ENCODE measurements around the gene ZDHHC21.
"Not testable (repeated sequence)": the region's sequence is repeated elsewhere in the genome, so short reads cannot be mapped to it uniquely, and the experiment has no call there.

Gene ZDHHC21

GRCh38 chr9:14705079-14705478, 11.8 kb upstream of the ZDHHC21 start:
- Histone ChIP-seq H3K9me3 (no peaks in the 10 kb centered on the region), H3K4me1 (no peaks in the 10 kb centered on the region), H3K4me3 (no peak overlapping the region), H3K27me3 (ENCODE audit: low read depth) (no peaks in the 10 kb centered on the region), H3K36me3 (replicated peaks) (no peaks in the 10 kb centered on the region)
- in situ Hi-C loops (cut with MboI; ENCODE audit: low sequenced_read_pairs) = no loop called here
- no peak for DNase-seq (ENCODE audit: low spot score in 2 of 2)

- Histone ChIP-seq H3K4me1 (no peaks in the 10 kb centered on the region), H3K4me3 (no peak overlapping the region), H3K27me3 (ENCODE audit: low read depth) (no peaks in the 10 kb centered on the region), H3K36me3 (replicated peaks) (no peaks in the 10 kb centered on the region), H3K9me3 (no peaks in the 10 kb centered on the region)
- no peak for DNase-seq (ENCODE audit: low spot score in 2 of 2)
- in situ Hi-C loops (cut with MboI; ENCODE audit: low sequenced_read_pairs) = no loop called here
Measured at GRCh38 chr9:14704281-14704680, 11.0 kb upstream of the ZDHHC21 start.

GRCh38 chr9:14702200-14702720, 9.0 kb upstream of the ZDHHC21 start:
- Histone ChIP-seq H3K4me3 (no peak overlapping the region), H3K36me3 (replicated peaks) (no peaks in the 10 kb centered on the region), H3K9me3 (no peaks in the 10 kb centered on the region), H3K4me1 (no peaks in the 10 kb centered on the region), H3K27me3 (ENCODE audit: low read depth) (no peaks in the 10 kb centered on the region)
- in situ Hi-C loops (cut with MboI; ENCODE audit: low sequenced_read_pairs) = no loop called here
- no peak for DNase-seq (ENCODE audit: low spot score in 2 of 2)

- Histone ChIP-seq H3K4me3 (peak overlapping the region; percentile 50), H3K36me3 (replicated peaks) (peaks cover 5% of the 10 kb centered on the region; the same call in 1 of the 2 replicates), H3K27me3 (ENCODE audit: low read depth) (0 out of 2 replicates have a peak, but pooled peaks cover 2% of the 10 kb centered on the region), H3K9me3 (no peaks in the 10 kb centered on the region), H3K4me1 (peaks cover 7% of the 10 kb centered on the region; the same call in 1 of the 2 replicates)
- in situ Hi-C loops (cut with MboI; ENCODE audit: low sequenced_read_pairs) = no loop called here
- DNase-seq (ENCODE audit: low spot score in 2 of 2) = peak; percentile 27 to 58
Measured at GRCh38 chr9:14692470-14693250, 572 bp downstream of the ZDHHC21 start.

GRCh38 chr9:14690948-14691730, 2.1 kb downstream of the ZDHHC21 start:
- H3K4me1 ChIP-seq = peaks cover 7% of the 10 kb centered on the region; the same call in 1 of the 2 replicates
- H3K27me3 ChIP-seq (ENCODE audit: low read depth) = no peaks in the 10 kb centered on the region
- H3K9me3 ChIP-seq = no peaks in the 10 kb centered on the region
- in situ Hi-C loops (cut with MboI; ENCODE audit: low sequenced_read_pairs) = no loop called here
- no peak for DNase-seq (ENCODE audit: low spot score in 2 of 2)
- peaks cover 5% of the 10 kb centered on the region; the same call in 1 of the 2 replicates for H3K36me3 ChIP-seq (replicated peaks)
- H3K4me3 ChIP-seq = no peak overlapping the region

- no peak for DNase-seq (ENCODE audit: low spot score in 2 of 2)
- Histone ChIP-seq H3K36me3 (replicated peaks) (peaks cover 5% of the 10 kb centered on the region; the same call in 1 of the 2 replicates), H3K4me3 (no peak overlapping the region), H3K9me3 (no peaks in the 10 kb centered on the region), H3K27me3 (ENCODE audit: low read depth) (no peaks in the 10 kb centered on the region), H3K4me1 (peaks cover 4% of the 10 kb centered on the region; the same call in 1 of the 2 replicates)
- in situ Hi-C loops (cut with MboI; ENCODE audit: low sequenced_read_pairs) = no loop called here
Measured at GRCh38 chr9:14687042-14687719, 6.1 kb downstream of the ZDHHC21 start.

- H3K36me3 ChIP-seq (replicated peaks) = peaks cover 5% of the 10 kb centered on the region; the same call in 1 of the 2 replicates
- no peaks in the 10 kb centered on the region for H3K27me3 ChIP-seq (ENCODE audit: low read depth)
- no peak overlapping the region for H3K4me3 ChIP-seq
- DNase-seq (ENCODE audit: low spot score in 2 of 2) = no peak
- in situ Hi-C loops (cut with MboI; ENCODE audit: low sequenced_read_pairs) = no loop called here
- H3K9me3 ChIP-seq = no peaks in the 10 kb centered on the region
- no peaks in the 10 kb centered on the region for H3K4me1 ChIP-seq
Measured at GRCh38 chr9:14686168-14686567, 7.1 kb downstream of the ZDHHC21 start.

GRCh38 chr9:14682616-14683015, 10.6 kb downstream of the ZDHHC21 start:
- H3K9me3 ChIP-seq; in situ Hi-C loops (cut with MboI; ENCODE audit: low sequenced_read_pairs); H3K27me3 ChIP-seq (ENCODE audit: low read depth); DNase-seq (ENCODE audit: low spot score in 2 of 2); H3K4me1 ChIP-seq; H3K36me3 ChIP-seq (replicated peaks); H3K4me3 ChIP-seq: not testable (repeated sequence)

- Histone ChIP-seq H3K27me3 (ENCODE audit: low read depth) (no peaks in the 10 kb centered on the region), H3K4me3 (no peak overlapping the region), H3K9me3 (no peaks in the 10 kb centered on the region), H3K36me3 (replicated peaks) (peaks cover 5% of the 10 kb centered on the region; the same call in 1 of the 2 replicates), H3K4me1 (no peaks in the 10 kb centered on the region)
- no peak for DNase-seq (ENCODE audit: low spot score in 2 of 2)
- in situ Hi-C loops (cut with MboI; ENCODE audit: low sequenced_read_pairs) = no loop called here
Measured at GRCh38 chr9:14678776-14679175, 14.5 kb downstream of the ZDHHC21 start.

GRCh38 chr9:14677872-14678271, 15.4 kb downstream of the ZDHHC21 start:
- H3K4me1 ChIP-seq = no peaks in the 10 kb centered on the region
- no peaks in the 10 kb centered on the region for H3K9me3 ChIP-seq
- no peak for DNase-seq (ENCODE audit: low spot score in 2 of 2)
- in situ Hi-C loops (cut with MboI; ENCODE audit: low sequenced_read_pairs) = no loop called here
- H3K4me3 ChIP-seq = no peak overlapping the region
- no peaks in the 10 kb centered on the region for H3K27me3 ChIP-seq (ENCODE audit: low read depth)
- peaks cover 5% of the 10 kb centered on the region; the same call in 1 of the 2 replicates for H3K36me3 ChIP-seq (replicated peaks)

- no peak for DNase-seq (ENCODE audit: low spot score in 2 of 2)
- no peak overlapping the region for H3K4me3 ChIP-seq
- no peaks in the 10 kb centered on the region for H3K4me1 ChIP-seq
- no peaks in the 10 kb centered on the region for H3K27me3 ChIP-seq (ENCODE audit: low read depth)
- in situ Hi-C loops (cut with MboI; ENCODE audit: low sequenced_read_pairs) = no loop called here
- H3K9me3 ChIP-seq = no peaks in the 10 kb centered on the region
- peaks cover 5% of the 10 kb centered on the region; the same call in 1 of the 2 replicates for H3K36me3 ChIP-seq (replicated peaks)
Measured at GRCh38 chr9:14677396-14677795, 15.8 kb downstream of the ZDHHC21 start.

- no peak for DNase-seq (ENCODE audit: low spot score in 2 of 2)
- Histone ChIP-seq H3K9me3 (no peaks in the 10 kb centered on the region), H3K4me1 (no peaks in the 10 kb centered on the region), H3K36me3 (replicated peaks) (no peaks in the 10 kb centered on the region), H3K4me3 (no peak overlapping the region), H3K27me3 (ENCODE audit: low read depth) (no peaks in the 10 kb centered on the region)
- in situ Hi-C loops (cut with MboI; ENCODE audit: low sequenced_read_pairs) = no loop called here
Measured at GRCh38 chr9:14674630-14675029, 18.6 kb downstream of the ZDHHC21 start.

GRCh38 chr9:14671377-14671776, 21.9 kb downstream of the ZDHHC21 start:
- H3K36me3 ChIP-seq (replicated peaks) = no peaks in the 10 kb centered on the region
- in situ Hi-C loops (cut with MboI; ENCODE audit: low sequenced_read_pairs) = no loop called here
- H3K9me3 ChIP-seq = no peaks in the 10 kb centered on the region
- no peaks in the 10 kb centered on the region for H3K27me3 ChIP-seq (ENCODE audit: low read depth)
- no peaks in the 10 kb centered on the region for H3K4me1 ChIP-seq
- DNase-seq (ENCODE audit: low spot score in 2 of 2) = no peak
- H3K4me3 ChIP-seq = no peak overlapping the region

All from HAP-1 (cell line).